ENCODE results near the gene RAPGEF4.

RAPGEF4 gene

DNA sequence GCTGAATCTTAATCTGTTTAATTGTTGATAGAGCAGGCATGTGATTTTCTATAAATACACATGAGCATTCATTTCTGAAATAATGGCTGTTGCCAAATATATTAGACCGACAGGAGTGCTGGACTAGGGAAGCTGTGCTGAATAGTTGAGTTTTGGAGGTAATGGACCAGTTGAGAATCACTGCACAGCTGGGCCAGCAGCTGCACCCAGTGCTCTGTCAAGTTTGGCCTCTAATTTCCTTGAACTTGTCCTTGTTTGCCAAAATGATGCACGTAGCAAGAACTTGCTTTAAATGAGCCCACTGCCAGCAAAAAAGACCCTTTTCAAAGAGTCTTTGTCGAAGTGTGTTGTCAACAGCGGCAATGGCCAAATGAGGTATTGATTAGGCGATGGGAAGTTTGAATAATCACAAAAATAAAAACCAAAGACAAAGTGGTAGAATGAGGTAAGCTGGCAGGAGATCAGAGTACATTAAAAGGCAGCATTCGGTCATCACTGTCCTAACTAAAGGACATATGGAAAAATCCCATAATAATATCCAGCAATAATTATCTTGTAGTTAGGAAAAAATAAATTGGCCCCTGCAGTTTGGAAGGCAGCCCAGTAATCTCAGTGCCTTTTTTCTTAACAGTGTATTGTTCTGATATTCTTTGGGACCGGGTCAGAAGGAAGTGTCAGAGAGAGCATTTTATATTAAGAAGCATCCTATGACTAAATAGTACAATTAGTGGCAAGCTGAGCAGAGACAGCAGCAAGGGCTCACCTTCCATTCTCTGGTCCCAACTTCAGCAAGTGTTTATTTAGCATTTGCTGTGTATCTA, 126.2 kb downstream of the RAPGEF4 start:
- no peak for DNase-seq (ENCODE audit: low spot score)

DNA sequence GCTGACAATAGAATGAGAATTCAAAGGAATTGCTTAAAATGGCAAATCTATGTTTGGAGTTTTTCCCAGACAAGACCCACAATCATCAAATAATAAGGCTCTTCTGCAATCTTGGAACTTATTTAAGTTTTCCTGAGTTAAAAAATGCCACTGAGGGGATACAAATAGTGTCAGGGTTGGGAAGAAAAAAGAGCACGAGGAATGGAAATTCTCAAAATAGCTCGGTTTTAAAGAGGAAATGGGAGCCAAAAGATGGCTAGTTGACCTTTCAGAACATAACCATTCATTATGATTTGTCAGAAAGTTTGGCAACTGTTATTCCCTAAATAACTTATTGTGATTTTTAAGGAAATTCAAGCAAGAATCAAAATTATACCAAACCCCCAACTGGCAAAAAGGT, 127.7 kb downstream of the RAPGEF4 start:
- DNase-seq (ENCODE audit: low spot score), result no peak

GRCh38 chr2:172864182-172864581, 128.5 kb downstream of the RAPGEF4 start:
- peak; percentile 35 for DNase-seq (ENCODE audit: low spot score)

- DNase-seq (ENCODE audit: low spot score), result no peak
Measured at GRCh38 chr2:172865422-172865821, 129.8 kb downstream of the RAPGEF4 start.

- DNase-seq (ENCODE audit: low spot score), result no peak
Measured at GRCh38 chr2:172869861-172870260, 134.2 kb downstream of the RAPGEF4 start.

- DNase-seq (ENCODE audit: low spot score), result no peak
Measured at GRCh38 chr2:172870396-172870795, 134.8 kb downstream of the RAPGEF4 start.

GRCh38 chr2:172877826-172878225, 142.2 kb downstream of the RAPGEF4 start:
- no peak for DNase-seq (ENCODE audit: low spot score)

- DNase-seq (ENCODE audit: low spot score), result no peak
Measured at GRCh38 chr2:172878260-172878659, 142.6 kb downstream of the RAPGEF4 start.

DNA sequence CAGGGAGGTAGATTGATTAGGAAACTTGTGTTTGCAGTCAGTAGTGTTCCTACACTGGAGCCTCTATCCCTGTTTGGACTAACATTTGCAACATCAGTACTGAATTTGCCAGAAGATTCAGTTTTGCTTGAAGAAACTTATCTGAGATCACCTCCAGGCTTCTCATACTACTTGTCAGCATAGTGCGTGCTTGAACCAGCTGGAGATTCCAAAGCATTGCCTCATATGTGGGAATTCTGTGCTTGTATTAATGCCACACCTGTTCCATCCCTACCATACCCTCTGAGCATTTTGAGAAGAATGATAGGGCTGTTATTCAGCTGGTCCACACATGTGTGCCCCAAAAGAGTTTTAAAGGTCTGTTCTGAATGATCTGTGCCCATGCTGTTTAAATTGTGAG, 148.7 kb downstream of the RAPGEF4 start:
- DNase-seq (ENCODE audit: low spot score), result no peak

- no peak for DNase-seq (ENCODE audit: low spot score)
Measured at GRCh38 chr2:172885996-172886395, 150.4 kb downstream of the RAPGEF4 start.

DNA sequence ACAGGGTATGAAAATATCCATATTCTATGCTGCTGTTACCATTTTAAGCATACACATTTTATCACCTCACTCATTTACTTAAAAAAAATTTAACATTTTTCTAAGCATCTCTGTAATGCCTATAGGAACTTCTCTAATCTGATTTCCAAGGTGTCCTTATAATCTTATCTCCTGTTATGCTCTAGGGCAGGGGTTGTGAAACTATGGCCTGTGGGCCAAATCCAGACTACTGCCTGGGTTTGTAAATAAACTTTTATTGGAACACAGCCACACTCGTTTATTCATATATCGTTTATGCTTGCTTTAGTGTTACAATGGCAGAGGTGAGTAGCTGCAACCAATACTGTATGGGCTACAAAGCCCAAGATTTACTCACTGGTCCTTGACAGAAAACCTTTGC, 151.6 kb downstream of the RAPGEF4 start:
- DNase-seq (ENCODE audit: low spot score), result no peak

DNA sequence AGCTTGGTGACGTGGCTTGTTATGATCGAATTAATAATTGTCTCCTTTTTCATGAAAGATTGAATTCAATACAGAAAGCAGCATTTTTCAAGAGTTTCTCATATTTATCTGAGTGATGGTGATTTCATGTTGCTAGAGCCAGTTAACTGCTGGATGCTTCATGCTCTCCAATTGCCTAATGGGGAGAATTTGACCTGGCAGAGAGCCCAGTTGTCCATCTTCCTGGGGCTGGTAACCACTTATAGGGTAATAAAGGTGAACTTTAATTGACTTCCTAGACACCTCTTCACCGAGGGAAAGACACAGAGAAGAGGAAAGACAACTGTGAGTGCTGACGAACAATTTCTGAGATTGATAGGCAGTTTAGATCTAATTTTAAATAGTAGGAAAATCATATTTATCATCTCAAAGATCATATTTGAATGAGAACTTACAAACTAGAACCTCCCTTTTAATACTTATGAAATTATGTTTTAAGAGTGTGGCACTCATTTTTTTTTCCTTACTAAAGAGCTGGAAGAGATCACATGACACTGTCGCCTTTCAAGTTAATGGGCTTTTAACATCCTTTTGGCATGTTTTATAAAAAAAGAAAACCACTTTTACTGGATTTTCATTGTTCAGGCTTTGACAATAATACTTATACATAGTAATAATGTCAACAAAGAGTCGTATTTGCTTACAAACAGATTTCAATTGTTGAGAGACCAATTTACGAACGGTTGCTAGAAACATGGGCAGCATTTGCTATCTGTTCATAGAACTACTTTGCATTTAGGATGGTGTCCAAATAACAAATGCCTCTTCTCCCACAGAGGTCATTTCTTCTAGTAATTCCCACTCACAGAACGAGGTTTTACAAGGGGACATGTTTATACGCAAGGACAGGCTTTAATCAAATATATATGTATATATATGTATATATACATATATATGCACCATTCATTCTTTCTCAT, 153.3 kb downstream of the RAPGEF4 start:
- no peak for DNase-seq (ENCODE audit: low spot score)

DNA sequence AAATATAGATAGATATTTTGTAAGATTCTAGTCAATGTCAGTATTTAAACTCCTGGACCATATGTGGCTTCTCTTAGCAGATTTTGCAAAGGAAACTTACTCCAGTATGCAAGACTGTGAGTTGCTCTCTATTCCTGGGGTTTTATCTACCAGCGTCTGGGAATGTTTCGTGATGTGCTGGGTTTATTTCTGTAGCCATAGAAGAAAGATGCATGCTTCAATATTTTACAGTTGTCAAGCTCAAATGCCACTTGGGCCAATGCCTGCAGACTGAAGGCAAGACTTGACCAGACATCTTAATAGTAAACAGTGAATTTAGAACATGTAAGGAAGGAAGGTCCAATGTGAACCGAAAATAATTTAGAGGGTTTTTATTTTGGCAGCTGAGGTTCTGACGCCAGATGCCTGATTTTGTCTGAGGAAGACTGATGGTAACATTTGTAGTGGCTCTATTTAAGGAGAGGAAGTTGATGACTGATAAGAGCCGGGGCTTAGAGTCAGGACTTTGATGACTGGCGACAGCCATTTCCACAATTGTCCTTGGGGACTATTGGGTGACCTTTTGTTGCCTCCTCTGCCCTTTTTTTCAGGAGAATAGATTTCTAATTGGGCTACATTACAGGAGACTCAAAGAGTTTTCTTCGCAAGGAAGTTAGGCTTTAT, 154.3 kb downstream of the RAPGEF4 start:
- DNase-seq (ENCODE audit: low spot score), result no peak

GRCh38 chr2:172893111-172893510, 157.5 kb downstream of the RAPGEF4 start:
- no peak for DNase-seq (ENCODE audit: low spot score)

- DNase-seq (ENCODE audit: low spot score), result no peak
Measured at GRCh38 chr2:172893671-172894070, 158.0 kb downstream of the RAPGEF4 start.

- DNase-seq (ENCODE audit: low spot score), result no peak
Measured at GRCh38 chr2:172894689-172895387, 159.2 kb downstream of the RAPGEF4 start.

- DNase-seq (ENCODE audit: low spot score), result no peak
Measured at GRCh38 chr2:172896661-172897081, 161.0 kb downstream of the RAPGEF4 start.

- DNase-seq (ENCODE audit: low spot score), result no peak
Measured at GRCh38 chr2:172900871-172901270, 165.2 kb downstream of the RAPGEF4 start.

DNA sequence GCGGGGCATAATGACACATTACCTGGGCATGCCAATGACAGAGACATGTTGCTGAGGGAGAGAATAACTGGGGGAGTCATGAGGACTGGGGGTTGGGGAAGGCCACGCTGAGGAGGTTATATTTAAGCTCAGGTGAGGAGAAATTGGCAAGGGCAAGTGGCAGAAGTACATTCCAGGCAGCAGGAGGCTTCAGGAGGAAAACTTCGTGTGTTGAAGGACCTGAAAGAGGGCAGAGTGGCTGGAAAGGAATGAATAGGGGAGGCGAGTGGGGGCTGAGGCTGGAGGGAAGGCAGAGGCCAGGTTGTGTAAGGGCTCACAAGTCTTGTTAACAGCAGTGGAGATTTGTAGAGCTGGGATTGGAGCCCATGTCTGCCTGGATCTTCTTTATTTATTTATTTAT, 166.3 kb downstream of the RAPGEF4 start:
- no peak for DNase-seq (ENCODE audit: low spot score)

DNA sequence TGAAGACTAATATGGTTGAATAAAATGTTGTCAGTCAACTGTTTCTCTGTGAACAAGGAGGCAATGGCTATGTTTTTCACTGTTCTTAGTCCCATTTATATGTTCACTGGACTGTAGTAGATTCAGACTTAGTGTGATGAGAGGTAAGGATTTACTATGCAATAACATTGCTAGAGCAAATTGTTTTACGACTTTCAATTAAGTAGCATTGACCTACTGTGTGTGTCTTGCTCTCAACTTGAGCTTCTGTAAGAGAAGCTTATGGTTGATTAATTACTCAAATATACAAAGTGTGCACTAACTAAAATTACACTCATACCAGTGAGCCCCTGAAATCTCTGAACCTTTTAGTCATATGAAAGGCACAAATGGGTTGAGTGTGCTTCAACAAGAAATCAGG, 168.6 kb downstream of the RAPGEF4 start:
- DNase-seq (ENCODE audit: low spot score), result no peak

DNA sequence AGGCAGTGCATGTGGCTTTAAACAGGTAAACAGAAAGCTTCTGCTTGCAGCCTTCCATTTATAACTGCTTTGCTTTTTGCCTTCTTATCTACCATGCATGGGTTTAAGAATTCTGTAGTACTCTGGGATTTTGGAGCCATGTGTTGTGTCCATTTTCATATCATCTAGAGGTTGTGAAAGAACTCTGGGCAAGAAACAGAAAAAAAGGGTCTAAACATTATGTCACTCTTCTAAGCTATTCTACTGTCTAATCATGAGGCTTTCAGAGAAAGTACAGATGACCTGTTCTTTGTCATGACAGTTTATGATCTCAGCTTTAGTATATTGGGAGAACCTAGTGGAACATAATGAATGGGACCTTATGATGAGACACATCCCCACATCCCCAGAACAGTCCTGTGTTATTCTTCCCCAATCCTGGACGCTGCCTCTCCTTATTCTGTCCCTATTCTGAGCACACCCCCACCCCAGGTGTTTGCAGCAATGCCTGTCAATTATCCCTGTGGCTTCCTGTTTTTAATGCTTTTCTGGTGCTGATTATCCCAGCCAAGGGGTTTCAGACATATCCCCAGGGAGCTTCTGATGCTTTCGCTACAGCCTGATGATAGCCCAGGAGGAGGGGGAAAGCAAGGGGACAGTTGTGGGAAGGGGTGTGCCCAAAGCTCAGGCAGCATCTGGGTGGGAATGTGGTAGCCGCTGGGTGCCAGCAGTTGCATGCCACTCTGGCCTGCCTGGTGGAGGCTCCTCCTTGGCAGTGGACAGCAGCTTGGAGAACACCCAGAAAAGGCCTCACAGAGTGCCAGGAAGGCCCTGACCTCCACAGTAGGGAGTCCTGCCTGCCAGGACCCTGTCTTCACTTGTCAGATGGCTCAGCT, 170.5 kb downstream of the RAPGEF4 start:
- no peak for DNase-seq (ENCODE audit: low spot score)
